ENCODE results near the gene TMEM255B. TPM values are rescaled to one million over a fixed set of nuclear protein-coding genes. Genes with fewer than 3 reads are reported as not detected.

TMEM255B gene
- total and polyA plus RNA-seq, 9 of the 15 experiments (the other 6 are each of a cell fraction or from before 2014, with no cell fraction given): 0.01 to 0.75 (median 0.23) TPM

DNA sequence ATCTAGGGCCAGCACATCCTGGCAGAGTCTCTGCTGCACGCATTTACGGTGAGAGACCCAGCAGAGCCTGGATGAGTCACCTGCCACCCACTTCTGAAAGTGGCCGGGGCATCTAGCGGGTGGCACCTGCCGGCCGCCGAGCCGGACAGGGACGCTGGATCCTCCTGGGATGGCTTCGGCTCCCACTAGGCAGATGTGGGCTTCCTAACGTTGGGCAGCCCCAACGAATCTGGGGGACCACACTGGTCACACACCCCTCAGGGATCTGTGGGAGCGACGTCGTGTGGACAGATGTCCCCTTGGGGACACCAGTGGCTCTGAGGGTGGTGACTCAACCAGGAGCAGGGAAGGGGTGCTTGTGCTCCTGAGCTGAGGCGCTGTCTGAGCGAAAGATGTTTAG, 32.2 kb downstream of the TMEM255B start:
- in situ Hi-C loops (cut with MboI): no loop called here
- POLR2A ChIA-PET: no interaction called here

More for the DNA sequence above, 32.2 kb downstream of the TMEM255B start:
- no peak for DNase-seq (ENCODE audit: extremely low read depth in 1 of 4, low spot score in 3 of 4)
- no peak for FAIRE-seq
- H3K9ac ChIP-seq (ENCODE audit: insufficient read depth in 1 of 2, low read depth in 2 of 2, low read length in 2 of 2): no peak overlapping the region
- no peaks in the 10 kb centered on the region for H3K36me3 ChIP-seq (ENCODE audit: control insufficient read depth, insufficient read depth, low read length)
- H4K20me1 ChIP-seq (replicated peaks; ENCODE audit: control insufficient read depth, insufficient read depth, low read length): no peaks in the 10 kb centered on the region; the same call in 1 of the 2 replicates
- H3K4me1 ChIP-seq (replicated peaks in 1 of 2; ENCODE audit: control insufficient read depth in 2 of 2, insufficient read depth in 2 of 2, low read length in 2 of 2): peaks cover 0 to 8% of the 10 kb centered on the region in 2 experiments; a peak in 1 of 5 replicates
- BruUV-seq (replicated peaks): no TSS peak
- H3K27ac ChIP-seq (ENCODE audit: extremely low read depth, low read depth, low read length): no peak overlapping the region
- no peak overlapping the region for H3K4me2 ChIP-seq (ENCODE audit: insufficient read depth, low read length)
- H3K4me3 ChIP-seq: no peak overlapping the region
- H3K27me3 ChIP-seq (ENCODE audit: control insufficient read depth in 2 of 2, insufficient read depth in 2 of 2, low read length in 2 of 2): peaks cover 32 to 81% of the 10 kb centered on the region in 2 experiments
- no peaks in the 10 kb centered on the region for H3K9me1 ChIP-seq (ENCODE audit: control insufficient read depth, insufficient read depth, low read length)
- CTCF ChIA-PET (ENCODE audit: low intra/inter-chr PET ratio): no interaction called here
- 14% methylated on average over 12 of the region's 17 CpGs for WGBS (ENCODE audit: insufficient coverage, low coverage, missing lambda C conversion rate)
- H3K79me2 ChIP-seq (ENCODE audit: control insufficient read depth, insufficient read depth, low read length): no peaks in the 10 kb centered on the region
- TF ChIP-seq HNRNPH1 (optimal IDR thresholded peaks at IDR 0.05; ENCODE audit: low read depth, low read length) (no peak), DMBX1 (CRISPR knock-in tag; IDR thresholded peaks at IDR 0.05; ENCODE audit: borderline replicate concordance) (no peak), ZNF57 (CRISPR knock-in tag; IDR thresholded peaks at IDR 0.05) (no peak), ZNF174 (CRISPR knock-in tag; IDR thresholded peaks at IDR 0.05) (no peak), ATF1 (CRISPR knock-in tag; IDR thresholded peaks at IDR 0.05) (no peak), ATF1 (tag; IDR thresholded peaks at IDR 0.05) (no peak), MCM5 (IDR thresholded peaks at IDR 0.05; ENCODE audit: low read depth) (no peak), MAFF (IDR thresholded peaks at IDR 0.05; ENCODE audit: low read length) (no peak), HEY1 (CRISPR knock-in tag; IDR thresholded peaks at IDR 0.05; ENCODE audit: borderline replicate concordance) (no peak), PCBP2 (IDR thresholded peaks at IDR 0.05; ENCODE audit: low read depth, low read length, poor library complexity, severe bottlenecking) (no peak), NR4A1 (CRISPR knock-in tag; IDR thresholded peaks at IDR 0.05) (no peak), NR4A1 (tag; IDR thresholded peaks at IDR 0.05) (no peak), CCAR2 (IDR thresholded peaks at IDR 0.05; ENCODE audit: low read depth, low read length) (no peak), TRIM28 (IDR thresholded peaks at IDR 0.05) (no peak), NBN (IDR thresholded peaks at IDR 0.05; ENCODE audit: low read depth) (no peak), HLTF (IDR thresholded peaks at IDR 0.05) (no peak), NR2F6 (CRISPR knock-in tag; IDR thresholded peaks at IDR 0.05) (no peak), ZC3H11A (IDR thresholded peaks at IDR 0.05; ENCODE audit: low read depth, low read length) (no peak), RBM22 (IDR thresholded peaks at IDR 0.05; ENCODE audit: low read depth, low read length, poor library complexity, severe bottlenecking) (no peak)
- TF ChIP-seq, protein P1, sequence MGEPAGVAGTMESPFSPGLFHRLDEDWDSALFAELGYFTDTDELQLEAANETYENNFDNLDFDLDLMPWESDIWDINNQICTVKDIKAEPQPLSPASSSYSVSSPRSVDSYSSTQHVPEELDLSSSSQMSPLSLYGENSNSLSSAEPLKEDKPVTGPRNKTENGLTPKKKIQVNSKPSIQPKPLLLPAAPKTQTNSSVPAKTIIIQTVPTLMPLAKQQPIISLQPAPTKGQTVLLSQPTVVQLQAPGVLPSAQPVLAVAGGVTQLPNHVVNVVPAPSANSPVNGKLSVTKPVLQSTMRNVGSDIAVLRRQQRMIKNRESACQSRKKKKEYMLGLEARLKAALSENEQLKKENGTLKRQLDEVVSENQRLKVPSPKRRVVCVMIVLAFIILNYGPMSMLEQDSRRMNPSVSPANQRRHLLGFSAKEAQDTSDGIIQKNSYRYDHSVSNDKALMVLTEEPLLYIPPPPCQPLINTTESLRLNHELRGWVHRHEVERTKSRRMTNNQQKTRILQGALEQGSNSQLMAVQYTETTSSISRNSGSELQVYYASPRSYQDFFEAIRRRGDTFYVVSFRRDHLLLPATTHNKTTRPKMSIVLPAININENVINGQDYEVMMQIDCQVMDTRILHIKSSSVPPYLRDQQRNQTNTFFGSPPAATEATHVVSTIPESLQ (CRISPR knock-in tag; IDR thresholded peaks at IDR 0.05): no peak
- no peak overlapping the region for H2AFZ ChIP-seq (ENCODE audit: low read depth, low read length)
- ATAC-seq: no peak
- H3K9me3 ChIP-seq (replicated peaks; ENCODE audit: control insufficient read depth, insufficient read depth, low read depth, low read length): no peaks in the 10 kb centered on the region
- intact Hi-C loops (cut with micrococcal nuclease): no loop called here
